DND-41 (cell line): ENCODE data around the gene POU3F1.

ENCODE experiments used
- EZH2 ChIP-seq: IDR thresholded peaks from 3 replicates; pipeline ENCODE4 v1.6.1; 2012; ENCODE audit warnings: borderline replicate concordance, low read depth, mild to moderate bottlenecking, moderate library complexity, low read length, inconsistent platforms; ENCODE audit not compliant: severe bottlenecking
- TF ChIP-seq, protein P1 (sequence below): IDR thresholded peaks from 2 replicates; pipeline ENCODE4 v1.5.1; 2012; ENCODE audit warnings: borderline replicate concordance, low read length, moderate library complexity, mild to moderate bottlenecking; ENCODE audit not compliant: poor library complexity, severe bottlenecking; ENCODE audit errors: extremely low read depth

DNA sequence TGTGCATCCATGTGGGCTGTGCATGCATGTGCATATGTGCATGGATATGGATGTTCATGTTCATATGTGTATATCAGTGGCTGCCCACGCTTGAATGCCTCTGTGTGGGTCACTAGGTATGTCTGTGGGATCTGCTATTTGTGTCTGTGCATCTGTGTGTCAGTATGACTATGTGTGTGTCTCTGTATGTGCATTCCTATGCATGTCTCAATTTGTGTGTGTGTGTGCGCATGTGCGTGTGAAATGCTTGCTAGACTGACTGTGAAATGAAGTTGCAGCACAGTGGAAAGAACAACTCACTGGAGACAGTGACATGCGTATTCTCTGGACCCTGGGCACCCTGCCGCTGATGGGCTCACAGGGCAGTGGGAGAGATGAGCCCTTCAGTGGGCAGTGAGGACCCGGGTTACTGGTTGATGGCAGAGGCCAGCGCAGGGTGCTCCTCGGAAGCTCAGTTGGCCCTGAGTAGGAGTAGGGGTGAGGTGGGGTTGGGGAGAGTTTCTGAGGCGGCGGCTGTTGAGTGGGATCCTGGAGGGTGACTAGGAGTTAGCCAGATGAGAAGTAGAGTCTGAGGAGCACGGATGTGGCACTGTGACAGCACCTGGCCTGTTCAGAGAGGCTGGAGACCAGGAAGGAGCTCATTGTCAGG lies 43.2 kb upstream of the POU3F1 start:
- TF ChIP-seq, protein P1, sequence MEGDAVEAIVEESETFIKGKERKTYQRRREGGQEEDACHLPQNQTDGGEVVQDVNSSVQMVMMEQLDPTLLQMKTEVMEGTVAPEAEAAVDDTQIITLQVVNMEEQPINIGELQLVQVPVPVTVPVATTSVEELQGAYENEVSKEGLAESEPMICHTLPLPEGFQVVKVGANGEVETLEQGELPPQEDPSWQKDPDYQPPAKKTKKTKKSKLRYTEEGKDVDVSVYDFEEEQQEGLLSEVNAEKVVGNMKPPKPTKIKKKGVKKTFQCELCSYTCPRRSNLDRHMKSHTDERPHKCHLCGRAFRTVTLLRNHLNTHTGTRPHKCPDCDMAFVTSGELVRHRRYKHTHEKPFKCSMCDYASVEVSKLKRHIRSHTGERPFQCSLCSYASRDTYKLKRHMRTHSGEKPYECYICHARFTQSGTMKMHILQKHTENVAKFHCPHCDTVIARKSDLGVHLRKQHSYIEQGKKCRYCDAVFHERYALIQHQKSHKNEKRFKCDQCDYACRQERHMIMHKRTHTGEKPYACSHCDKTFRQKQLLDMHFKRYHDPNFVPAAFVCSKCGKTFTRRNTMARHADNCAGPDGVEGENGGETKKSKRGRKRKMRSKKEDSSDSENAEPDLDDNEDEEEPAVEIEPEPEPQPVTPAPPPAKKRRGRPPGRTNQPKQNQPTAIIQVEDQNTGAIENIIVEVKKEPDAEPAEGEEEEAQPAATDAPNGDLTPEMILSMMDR, result no peak
- no peak for TF ChIP-seq EZH2
